IMR-90 (cell line): Measurements from ENCODE around the gene SFTPD. TPM values are rescaled to one million over a fixed set of nuclear protein-coding genes. Genes with fewer than 3 reads are reported as not detected.

ENCODE experiments used
- ATAC-seq: fragments of 200-7000 bp; cut with Tn5 transposase; 2 replicates; pipeline ENCODE4 v1.9.1; 2020; ENCODE audit warnings: low read depth, mild to moderate bottlenecking, moderate library complexity
- BruUV-seq: library from RNA; stranded (reverse); fragments of 400-500 nt; replicated peaks from 2 replicates; lab custom pipeline; 2021; lab: Mats Ljungman, UMichigan
- CTCF ChIA-PET: fragments of 300-600 bp; formaldehyde crosslinking; extraction: SDS; loops from one replicate; lab custom pipeline; 2021; ENCODE audit warnings: antibody characterized with exemption; lab: Yijun Ruan, JAX
- POLR2A ChIA-PET: fragments of 300-600 bp; sonication (Branson Sonifier 250); formaldehyde crosslinking; loops from one replicate; lab custom pipeline; 2022; ENCODE audit warnings: antibody characterized with exemption; ENCODE audit not compliant: unreplicated experiment; lab: Charles Lee
- DNase-seq: peaks from one replicate; pipeline ENCODE4 v3.0.0; 2013
- H2AFZ ChIP-seq: replicated peaks from 2 replicates; pipeline ENCODE3; 2013; ENCODE audit warnings: low read length, mild to moderate bottlenecking; ENCODE audit not compliant: poor library complexity
- H2AK5ac ChIP-seq: 2 replicates; pipeline ENCODE4 v1.6.1; 2013; ENCODE audit warnings: low read depth, low read length, inconsistent platforms
- H2AK9ac ChIP-seq: replicated peaks from 2 replicates; pipeline ENCODE3; 2013; ENCODE audit warnings: mild to moderate bottlenecking, low read depth, low read length, moderate library complexity; ENCODE audit not compliant: poor library complexity
- H2BK120ac ChIP-seq: 2 replicates; pipeline ENCODE4 v1.6.1; 2013; ENCODE audit warnings: low read depth, low read length, inconsistent platforms
- H2BK15ac ChIP-seq: 3 replicates; pipeline ENCODE4 v1.6.1; 2013; ENCODE audit warnings: low read depth, low read length, inconsistent platforms
- H2BK20ac ChIP-seq: 2 replicates; pipeline ENCODE4 v1.6.1; 2013; ENCODE audit warnings: low read depth, mild to moderate bottlenecking, inconsistent platforms, low read length, moderate library complexity
- H2BK5ac ChIP-seq: 2 replicates; pipeline ENCODE4 v1.6.1; 2013; ENCODE audit warnings: mild to moderate bottlenecking, low read depth, low read length, inconsistent platforms; ENCODE audit not compliant: poor library complexity, severe bottlenecking
- H3K14ac ChIP-seq: replicated peaks from 2 replicates; pipeline ENCODE4 v1.6.1; 2013; ENCODE audit warnings: low read depth, low read length, inconsistent platforms
- H3K18ac ChIP-seq: 2 replicates; pipeline ENCODE4 v1.6.1; 2013; ENCODE audit warnings: low read depth, low read length, control low read depth
- H3K23ac ChIP-seq: 2 replicates; pipeline ENCODE4 v1.6.1; 2013; ENCODE audit warnings: low read depth, low read length, inconsistent platforms
- H3K27ac ChIP-seq: 2 replicates; pipeline ENCODE4 v1.5.1; 2013; ENCODE audit warnings: mild to moderate bottlenecking, control low read depth, low read length; ENCODE audit not compliant: insufficient read depth
- H3K27me3 ChIP-seq: 2 replicates; pipeline ENCODE4 v1.6.1; 2013; ENCODE audit warnings: low read length; ENCODE audit not compliant: control insufficient read depth, insufficient read depth
- H3K36me3 ChIP-seq: 2 replicates; pipeline ENCODE4 v1.6.1; 2013; ENCODE audit warnings: low read length, mixed read lengths; ENCODE audit not compliant: control insufficient read depth, insufficient read depth
- H3K4ac ChIP-seq: 2 replicates; pipeline ENCODE4 v1.6.1; 2013; ENCODE audit warnings: low read depth, low read length, inconsistent platforms
- H3K4me1 ChIP-seq: 2 replicates; pipeline ENCODE4 v1.6.1; 2013; ENCODE audit warnings: low read length, mixed read lengths; ENCODE audit not compliant: control insufficient read depth, insufficient read depth
- H3K4me2 ChIP-seq: 2 replicates; pipeline ENCODE4 v1.6.1; 2013; ENCODE audit warnings: low read depth, mild to moderate bottlenecking, control low read depth, low read length, moderate library complexity
- H3K4me3 ChIP-seq: 2 replicates; pipeline ENCODE4 v1.5.1; 2013; ENCODE audit warnings: low read depth, mild to moderate bottlenecking, control low read depth, low read length, moderate library complexity; ENCODE audit not compliant: insufficient read depth
- H3K56ac ChIP-seq: 2 replicates; pipeline ENCODE4 v1.6.1; 2013; ENCODE audit warnings: low read length, inconsistent platforms; ENCODE audit not compliant: insufficient read depth; ENCODE audit errors: extremely low read depth
- H3K79me1 ChIP-seq, 2 experiments: 2 replicates each; pipeline ENCODE4 v1.6.1; 2013; ENCODE audit warnings: low read length in 2 of 2, inconsistent platforms in 1 of 2, low read depth in 1 of 2
- H3K9ac ChIP-seq: 2 replicates; pipeline ENCODE4 v1.6.1; 2013; ENCODE audit warnings: low read depth, low read length, control low read depth
- H3K9me1 ChIP-seq: 2 replicates; pipeline ENCODE4 v1.6.1; 2013; ENCODE audit warnings: low read length, inconsistent platforms; ENCODE audit not compliant: insufficient read depth
- H3K9me3 ChIP-seq: 2 replicates; pipeline ENCODE4 v1.6.1; 2013; ENCODE audit warnings: low read length; ENCODE audit not compliant: control insufficient read depth, insufficient read depth
- H4K20me1 ChIP-seq: 2 replicates; pipeline ENCODE4 v1.6.1; 2013; ENCODE audit warnings: low read length, inconsistent platforms; ENCODE audit not compliant: insufficient read depth
- H4K5ac ChIP-seq: 2 replicates; pipeline ENCODE4 v1.6.1; 2013; ENCODE audit warnings: mild to moderate bottlenecking, low read depth, low read length, control low read depth
- H4K8ac ChIP-seq, 2 experiments: 2 replicates each; pipeline ENCODE4 v1.6.1; 2013; ENCODE audit warnings: low read depth in 2 of 2, low read length in 2 of 2, control low read depth in 1 of 2, inconsistent platforms in 1 of 2
- H4K91ac ChIP-seq: 2 replicates; pipeline ENCODE4 v1.6.1; 2013; ENCODE audit warnings: low read depth, low read length, inconsistent platforms; ENCODE audit not compliant: insufficient read depth
- BHLHE40 ChIP-seq: fragments of 150-350 bp; IDR thresholded peaks from 2 replicates; pipeline ENCODE4 v1.6.1; 2016; ENCODE audit warnings: mild to moderate bottlenecking, low read depth, low read length
- CEBPB ChIP-seq: IDR thresholded peaks from 2 replicates; pipeline ENCODE4 v1.6.1; 2012; ENCODE audit warnings: low read depth, low read length, improper control_type of control experiment
- CHD1 ChIP-seq: IDR thresholded peaks from 2 replicates; pipeline ENCODE4 v1.6.1; 2012; ENCODE audit warnings: low read depth, low read length, improper control_type of control experiment
- FOS ChIP-seq: fragments of 150-350 bp; IDR thresholded peaks from 2 replicates; pipeline ENCODE4 v1.6.1; 2016; ENCODE audit warnings: low read depth, low read length
- MAFK ChIP-seq: IDR thresholded peaks from 2 replicates; pipeline ENCODE4 v1.6.1; 2012; ENCODE audit warnings: low read depth, low read length, improper control_type of control experiment
- MAZ ChIP-seq: IDR thresholded peaks from 2 replicates; pipeline ENCODE4 v1.6.1; 2012; ENCODE audit warnings: low read depth, mild to moderate bottlenecking, low read length, improper control_type of control experiment, moderate library complexity, borderline replicate concordance
- MXI1 ChIP-seq: IDR thresholded peaks from 2 replicates; pipeline ENCODE4 v1.6.1; 2012; ENCODE audit warnings: low read depth, mild to moderate bottlenecking, low read length, moderate library complexity, borderline replicate concordance
- NFE2L2 ChIP-seq: fragments of 150-350 bp; IDR thresholded peaks from 2 replicates; pipeline ENCODE4 v1.6.1; 2016; ENCODE audit warnings: low read depth, mild to moderate bottlenecking, low read length
- POLR2A ChIP-seq: IDR thresholded peaks from 2 replicates; pipeline ENCODE4 v1.6.1; 2012; ENCODE audit warnings: mild to moderate bottlenecking, low read depth, low read length
- RAD21 ChIP-seq: IDR thresholded peaks from 2 replicates; pipeline ENCODE4 v1.6.1; 2012; ENCODE audit warnings: low read length, improper control_type of control experiment
- RCOR1 ChIP-seq: IDR thresholded peaks from 2 replicates; pipeline ENCODE4 v1.6.1; 2012; ENCODE audit warnings: mild to moderate bottlenecking, low read length, improper control_type of control experiment; ENCODE audit not compliant: insufficient replicate concordance
- RFX5 ChIP-seq: IDR thresholded peaks from 2 replicates; pipeline ENCODE4 v1.8.0; 2012; ENCODE audit warnings: low read depth, mild to moderate bottlenecking, low read length, moderate library complexity
- SMC3 ChIP-seq: fragments of 150-350 bp; IDR thresholded peaks from 2 replicates; pipeline ENCODE4 v1.6.1; 2016; ENCODE audit warnings: low read depth, mild to moderate bottlenecking, antibody characterized with exemption, low read length, moderate library complexity
- WGBS, 2 experiments: methylation state at CpG; one replicate each; pipeline versions ENCODE4 v1.1.5 to v1.1.7; 2013; ENCODE audit warnings: missing lambda C conversion rate in 2 of 2; ENCODE audit not compliant: insufficient read length in 1 of 2; ENCODE audit errors: extremely low coverage in 2 of 2; 5-methylcytosine and 5-hydroxymethylcytosine counted together
- dilution Hi-C: fragments of 300-500 bp; cut with HindIII; formaldehyde crosslinking; loops from one replicate; pipeline ENCODE4 v1.14.3; 2018; ENCODE audit warnings: low sequenced_read_pairs; ENCODE audit not compliant: unreplicated experiment
- in situ Hi-C: fragments of 300-500 bp; cut with MboI; formaldehyde crosslinking; loops from 3 replicates; pipeline ENCODE4 v1.14.3; 2019; ENCODE audit warnings: low sequenced_read_pairs, inconsistent platforms, mixed read lengths
- intact Hi-C: fragments of 100-400 bp; cut with micrococcal nuclease; formaldehyde crosslinking; loops from 2 replicates; pipeline ENCODE4 v1.10.0; 2022
- polyA plus RNA-seq, 3 experiments: library from polyadenylated mRNA; depleted of rRNA; stranded (reverse); fragments of >200 nt; gene quantifications; 2 replicates each; pipeline ENCODE4 v1.2.3, GENCODE V29; 2012; ENCODE audit warnings: low replicate concordance in 1 of 3
- total RNA-seq: library from RNA; depleted of rRNA; stranded (reverse); fragments of >200 nt; gene quantifications from 2 replicates; pipeline ENCODE4 v1.2.3, GENCODE V29; 2012
- TF ChIP-seq, protein P1 (sequence below): conservative IDR thresholded peaks from 2 replicates; pipeline ENCODE4 v1.5.1; 2012; ENCODE audit warnings: mild to moderate bottlenecking, low read depth, low read length, improper control_type of control experiment
- TF ChIP-seq, protein P2 (sequence below): fragments of 150-350 bp; IDR thresholded peaks from 2 replicates; pipeline ENCODE4 v1.6.1; 2016; ENCODE audit warnings: low read depth, mild to moderate bottlenecking, low read length, moderate library complexity, borderline replicate concordance
- TF ChIP-seq, protein P3 (sequence below): fragments of 150-350 bp; IDR thresholded peaks from 2 replicates; pipeline ENCODE4 v1.6.1; 2017; ENCODE audit warnings: mild to moderate bottlenecking, antibody characterized with exemption, low read length, low read depth

SFTPD gene
- total and polyA plus RNA-seq, 2 of the 4 experiments (the other 2 are of a cell fraction): not detected

DNA sequence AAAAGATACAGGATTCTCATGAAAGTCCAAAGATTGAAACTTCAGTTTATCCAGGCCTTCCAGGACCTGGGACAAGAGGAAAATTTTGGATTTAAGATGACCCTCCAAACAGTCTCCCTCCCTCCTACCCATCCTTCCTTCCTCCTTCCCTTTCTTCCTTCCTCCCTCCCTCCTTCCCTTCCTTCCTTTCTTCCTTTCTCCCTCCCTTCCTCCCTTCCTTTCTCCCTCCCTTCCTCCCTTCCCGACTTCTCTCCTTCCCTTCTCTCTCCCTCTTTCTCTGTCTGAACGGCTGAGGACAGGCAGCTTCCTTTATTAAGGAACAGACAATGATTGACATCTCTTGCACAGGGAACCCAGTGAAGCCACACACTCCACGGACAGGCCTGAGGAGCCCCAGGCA is 23.3 kb downstream of the SFTPD start:
- Histone ChIP-seq H3K9me3 (no peaks in the 10 kb centered on the region), H2AK5ac (no peak overlapping the region), H3K23ac (no peak overlapping the region), H3K9me1 (no peaks in the 10 kb centered on the region), H2BK120ac (no peak overlapping the region), H2BK20ac (no peak overlapping the region), H3K4me3 (no peak overlapping the region), H2AK9ac (no peak overlapping the region), H3K4ac (no peak overlapping the region), H2BK5ac (no peak overlapping the region), H3K18ac (no peak overlapping the region), H3K9ac (no peak overlapping the region), H3K27ac (no peak overlapping the region), H3K4me1 (no peaks in the 10 kb centered on the region), H3K27me3 (peaks cover 12% of the 10 kb centered on the region), H2BK15ac (no peak overlapping the region), H3K4me2 (no peak overlapping the region), H4K5ac (no peak overlapping the region), H3K14ac (no peak overlapping the region), H3K79me1 (no peaks in the 10 kb centered on the region), H4K91ac (no peak overlapping the region), H2AFZ (no peak overlapping the region), H4K8ac (no peak overlapping the region), H3K56ac (no peak overlapping the region), H4K20me1 (no peaks in the 10 kb centered on the region), H3K36me3 (no peaks in the 10 kb centered on the region)
- ChIA-PET CTCF (interaction anchor here (0.6 to 0.9 kb wide), 2 partner anchors 147 to 344 kb away, joined by 3 read pairs; no protein-coding TSS in a partner anchor), POLR2A (no interaction called here)
- dilution Hi-C loops: no loop called here
- in situ Hi-C loops: loop anchor here (10.0 kb wide), 1 partner anchor 551 kb away; no protein-coding TSS in a partner anchor
- ATAC-seq (no peak), DNase-seq (no peak)
- no CpG with 5 or more reads among the region's 3 CpGs for WGBS, 2 experiments
- intact Hi-C loops: no loop called here
- TF ChIP-seq, protein P1, sequence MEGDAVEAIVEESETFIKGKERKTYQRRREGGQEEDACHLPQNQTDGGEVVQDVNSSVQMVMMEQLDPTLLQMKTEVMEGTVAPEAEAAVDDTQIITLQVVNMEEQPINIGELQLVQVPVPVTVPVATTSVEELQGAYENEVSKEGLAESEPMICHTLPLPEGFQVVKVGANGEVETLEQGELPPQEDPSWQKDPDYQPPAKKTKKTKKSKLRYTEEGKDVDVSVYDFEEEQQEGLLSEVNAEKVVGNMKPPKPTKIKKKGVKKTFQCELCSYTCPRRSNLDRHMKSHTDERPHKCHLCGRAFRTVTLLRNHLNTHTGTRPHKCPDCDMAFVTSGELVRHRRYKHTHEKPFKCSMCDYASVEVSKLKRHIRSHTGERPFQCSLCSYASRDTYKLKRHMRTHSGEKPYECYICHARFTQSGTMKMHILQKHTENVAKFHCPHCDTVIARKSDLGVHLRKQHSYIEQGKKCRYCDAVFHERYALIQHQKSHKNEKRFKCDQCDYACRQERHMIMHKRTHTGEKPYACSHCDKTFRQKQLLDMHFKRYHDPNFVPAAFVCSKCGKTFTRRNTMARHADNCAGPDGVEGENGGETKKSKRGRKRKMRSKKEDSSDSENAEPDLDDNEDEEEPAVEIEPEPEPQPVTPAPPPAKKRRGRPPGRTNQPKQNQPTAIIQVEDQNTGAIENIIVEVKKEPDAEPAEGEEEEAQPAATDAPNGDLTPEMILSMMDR: no peak
- TF ChIP-seq MXI1: no peak
- no peak for TF ChIP-seq CHD1
- TF ChIP-seq RAD21: no peak
- TF ChIP-seq FOS: no peak
- TF ChIP-seq, protein P2, sequence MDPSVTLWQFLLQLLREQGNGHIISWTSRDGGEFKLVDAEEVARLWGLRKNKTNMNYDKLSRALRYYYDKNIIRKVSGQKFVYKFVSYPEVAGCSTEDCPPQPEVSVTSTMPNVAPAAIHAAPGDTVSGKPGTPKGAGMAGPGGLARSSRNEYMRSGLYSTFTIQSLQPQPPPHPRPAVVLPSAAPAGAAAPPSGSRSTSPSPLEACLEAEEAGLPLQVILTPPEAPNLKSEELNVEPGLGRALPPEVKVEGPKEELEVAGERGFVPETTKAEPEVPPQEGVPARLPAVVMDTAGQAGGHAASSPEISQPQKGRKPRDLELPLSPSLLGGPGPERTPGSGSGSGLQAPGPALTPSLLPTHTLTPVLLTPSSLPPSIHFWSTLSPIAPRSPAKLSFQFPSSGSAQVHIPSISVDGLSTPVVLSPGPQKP: no peak
- TF ChIP-seq NFE2L2: no peak
- no peak for TF ChIP-seq MAZ
- TF ChIP-seq SMC3: no peak
- no peak for TF ChIP-seq RCOR1
- TF ChIP-seq CEBPB: no peak
- TF ChIP-seq RFX5: no peak
- no peak for TF ChIP-seq MAFK
- TF ChIP-seq, protein P3, sequence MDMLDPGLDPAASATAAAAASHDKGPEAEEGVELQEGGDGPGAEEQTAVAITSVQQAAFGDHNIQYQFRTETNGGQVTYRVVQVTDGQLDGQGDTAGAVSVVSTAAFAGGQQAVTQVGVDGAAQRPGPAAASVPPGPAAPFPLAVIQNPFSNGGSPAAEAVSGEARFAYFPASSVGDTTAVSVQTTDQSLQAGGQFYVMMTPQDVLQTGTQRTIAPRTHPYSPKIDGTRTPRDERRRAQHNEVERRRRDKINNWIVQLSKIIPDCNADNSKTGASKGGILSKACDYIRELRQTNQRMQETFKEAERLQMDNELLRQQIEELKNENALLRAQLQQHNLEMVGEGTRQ: no peak
- no peak for TF ChIP-seq POLR2A
- no peak for TF ChIP-seq BHLHE40
- no TSS peak for BruUV-seq
